ENCODE data around the gene SVOPL. TPM values are rescaled to one million over a fixed set of nuclear protein-coding genes. Genes with fewer than 3 reads are reported as not detected.

Gene SVOPL
- total and polyA plus RNA-seq, 9 of the 15 experiments (the other 6 are each of a cell fraction or from before 2014, with no cell fraction given) = 0.13 to 0.42 (median 0.20) TPM; not detected in 6

DNA sequence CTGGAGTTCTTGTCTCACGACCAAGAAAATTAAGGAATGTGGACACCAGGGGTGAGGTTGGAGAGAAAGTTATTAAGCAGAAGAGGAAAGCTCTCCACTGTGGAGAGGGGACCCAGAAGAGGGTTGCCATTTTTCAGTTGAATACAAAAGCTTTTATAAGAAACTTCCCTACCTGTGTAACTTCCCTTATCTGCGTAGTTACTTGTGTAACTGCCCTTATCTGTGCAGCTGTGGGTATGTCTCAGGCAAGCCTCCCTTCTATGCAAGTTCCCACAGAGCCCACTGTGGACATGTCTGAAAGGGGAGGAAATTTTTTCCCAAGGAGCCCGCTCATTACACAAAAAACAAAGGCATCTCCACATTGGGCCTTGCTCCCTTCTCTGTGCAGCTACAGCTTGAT lies 94.9 kb downstream of the SVOPL start:
- ATAC-seq (no peak), DNase-seq (ENCODE audit: extremely low read depth in 1 of 4, low spot score in 3 of 4) (no peak), FAIRE-seq (no peak)
- 12% methylated on average over 3 of the region's 3 CpGs for WGBS (ENCODE audit: insufficient coverage, low coverage, missing lambda C conversion rate)
- Histone ChIP-seq H3K79me2 (ENCODE audit: control insufficient read depth, insufficient read depth, low read length) (no peaks in the 10 kb centered on the region), H3K4me2 (ENCODE audit: insufficient read depth, low read length) (no peak overlapping the region), H3K4me1 (replicated peaks in 1 of 2; ENCODE audit: control insufficient read depth in 2 of 2, insufficient read depth in 2 of 2, low read length in 2 of 2) (peaks cover 0 to 6% of the 10 kb centered on the region in 2 experiments; a peak in 1 of 5 replicates), H3K27ac (ENCODE audit: extremely low read depth, low read depth, low read length) (no peak overlapping the region), H3K27me3 (ENCODE audit: control insufficient read depth in 2 of 2, insufficient read depth in 2 of 2, low read length in 2 of 2) (peaks cover 0 to 5% of the 10 kb centered on the region in 2 experiments; a peak in 3 of 5 replicates), H4K20me1 (replicated peaks; ENCODE audit: control insufficient read depth, insufficient read depth, low read length) (no peaks in the 10 kb centered on the region), H3K4me3 (no peak overlapping the region), H3K9me1 (ENCODE audit: control insufficient read depth, insufficient read depth, low read length) (no peaks in the 10 kb centered on the region), H2AFZ (ENCODE audit: low read depth, low read length) (no peak overlapping the region), H3K9ac (ENCODE audit: insufficient read depth in 1 of 2, low read depth in 2 of 2, low read length in 2 of 2) (no peak overlapping the region), H3K36me3 (ENCODE audit: control insufficient read depth, insufficient read depth, low read length) (no peaks in the 10 kb centered on the region), H3K9me3 (replicated peaks; ENCODE audit: control insufficient read depth, insufficient read depth, low read depth, low read length) (0 out of 2 replicates have a peak, but pooled peaks cover 2% of the 10 kb centered on the region)
- TF ChIP-seq TRIM28 (IDR thresholded peaks at IDR 0.05) (0 out of 2 replicates have a peak, but pooled peaks have one; percentile 21), ZFP36 (IDR thresholded peaks at IDR 0.05; ENCODE audit: low read depth, low read length, partially characterized antibody) (peak; percentile 27)
- TF ChIP-seq, protein P1, sequence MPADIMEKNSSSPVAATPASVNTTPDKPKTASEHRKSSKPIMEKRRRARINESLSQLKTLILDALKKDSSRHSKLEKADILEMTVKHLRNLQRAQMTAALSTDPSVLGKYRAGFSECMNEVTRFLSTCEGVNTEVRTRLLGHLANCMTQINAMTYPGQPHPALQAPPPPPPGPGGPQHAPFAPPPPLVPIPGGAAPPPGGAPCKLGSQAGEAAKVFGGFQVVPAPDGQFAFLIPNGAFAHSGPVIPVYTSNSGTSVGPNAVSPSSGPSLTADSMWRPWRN (IDR thresholded peaks at IDR 0.05; ENCODE audit: low read depth) = no peak
- BruUV-seq (replicated peaks) = no TSS peak
- in situ Hi-C loops (cut with MboI) = no loop called here
- ChIA-PET CTCF (ENCODE audit: low intra/inter-chr PET ratio) (no interaction called here), POLR2A (interaction anchor here (0.6 kb wide), 1 partner anchor 200 kb away, joined by 3 read pairs; no protein-coding TSS in a partner anchor)
- intact Hi-C loops (cut with micrococcal nuclease) = no loop called here

- DNase-seq (ENCODE audit: extremely low read depth in 1 of 4, low spot score in 3 of 4) (no peak), ATAC-seq (peak; percentile 33; the same call in 2 of the 3 replicates), FAIRE-seq (no peak)
- no peaks in the 10 kb centered on the region for H3K4me1 ChIP-seq (replicated peaks in 1 of 2; ENCODE audit: control insufficient read depth in 2 of 2, insufficient read depth in 2 of 2, low read length in 2 of 2)
- TF ChIP-seq ZC3H8 (IDR thresholded peaks at IDR 0.05) = no peak
- TF ChIP-seq NR2C1 (IDR thresholded peaks at IDR 0.05) = no peak
- TF ChIP-seq NR2C1 (tag; IDR thresholded peaks at IDR 0.05) = no peak
- TF ChIP-seq, protein P2, sequence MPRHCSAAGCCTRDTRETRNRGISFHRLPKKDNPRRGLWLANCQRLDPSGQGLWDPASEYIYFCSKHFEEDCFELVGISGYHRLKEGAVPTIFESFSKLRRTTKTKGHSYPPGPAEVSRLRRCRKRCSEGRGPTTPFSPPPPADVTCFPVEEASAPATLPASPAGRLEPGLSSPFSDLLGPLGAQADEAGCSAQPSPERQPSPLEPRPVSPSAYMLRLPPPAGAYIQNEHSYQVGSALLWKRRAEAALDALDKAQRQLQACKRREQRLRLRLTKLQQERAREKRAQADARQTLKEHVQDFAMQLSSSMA (CRISPR knock-in tag; IDR thresholded peaks at IDR 0.05) = no peak
- no peak for TF ChIP-seq ZNF23 (CRISPR knock-in tag; IDR thresholded peaks at IDR 0.05)
- H3K9me1 ChIP-seq (ENCODE audit: control insufficient read depth, insufficient read depth, low read length) = no peaks in the 10 kb centered on the region
- no peak overlapping the region for H3K27ac ChIP-seq (ENCODE audit: extremely low read depth, low read depth, low read length)
- no peak overlapping the region for H2AFZ ChIP-seq (ENCODE audit: low read depth, low read length)
- no peaks in the 10 kb centered on the region for H3K36me3 ChIP-seq (ENCODE audit: control insufficient read depth, insufficient read depth, low read length)
- no peaks in the 10 kb centered on the region for H3K79me2 ChIP-seq (ENCODE audit: control insufficient read depth, insufficient read depth, low read length)
- POLR2A ChIA-PET = interaction anchor here (0.7 kb wide), 1 partner anchor 1500 kb away, joined by 3 read pairs; no protein-coding TSS in a partner anchor
- intact Hi-C loops (cut with micrococcal nuclease) = no loop called here
- no peak overlapping the region for H3K9ac ChIP-seq (ENCODE audit: insufficient read depth in 1 of 2, low read depth in 2 of 2, low read length in 2 of 2)
- H3K27me3 ChIP-seq (ENCODE audit: control insufficient read depth in 2 of 2, insufficient read depth in 2 of 2, low read length in 2 of 2) = peaks cover 0 to 12% of the 10 kb centered on the region in 2 experiments; a peak in 3 of 5 replicates
- H3K4me3 ChIP-seq = no peak overlapping the region
- in situ Hi-C loops (cut with MboI) = no loop called here
- CTCF ChIA-PET (ENCODE audit: low intra/inter-chr PET ratio) = no interaction called here
- H4K20me1 ChIP-seq (replicated peaks; ENCODE audit: control insufficient read depth, insufficient read depth, low read length) = no peaks in the 10 kb centered on the region
- H3K9me3 ChIP-seq (replicated peaks; ENCODE audit: control insufficient read depth, insufficient read depth, low read depth, low read length) = 0 out of 2 replicates have a peak, but pooled peaks cover 2% of the 10 kb centered on the region
- no TSS peak for BruUV-seq (replicated peaks)
- 25% methylated on average over 7 of the region's 8 CpGs for WGBS (ENCODE audit: insufficient coverage, low coverage, missing lambda C conversion rate)
- no peak overlapping the region for H3K4me2 ChIP-seq (ENCODE audit: insufficient read depth, low read length)
Measured at GRCh38 chr7:138603549-138604318, 97.4 kb downstream of the SVOPL start.

Measured in K562 (cell line).